H1 (cell line): ENCODE data around the gene SCG2. TPM values are rescaled to one million over a fixed set of nuclear protein-coding genes. Genes with fewer than 3 reads are reported as not detected.
A peak's percentile ranks its signal among the peaks of the same experiment; 100 is the strongest.

Source experiments
- CTCF ChIA-PET: fragments of 300-600 bp; sonication (Branson Sonifier 250); formaldehyde crosslinking; loops from one replicate; lab custom pipeline; 2021; ENCODE audit not compliant: partially characterized antibody; lab: Charles Lee
- POLR2A ChIA-PET: fragments of 300-600 bp; sonication (Branson Sonifier 250); formaldehyde crosslinking; loops from one replicate; lab custom pipeline; 2021; ENCODE audit warnings: inconsistent platforms; ENCODE audit not compliant: partially characterized antibody; lab: Charles Lee
- DNase-seq, 2 experiments: peaks; one replicate each; pipeline versions ENCODE4 v3.0.0 to v3.0.0-alpha.2; 2010 to 2022; ENCODE audit warnings: low spot score in 2 of 2, low read depth in 1 of 2, mixed read lengths in 1 of 2
- FAIRE-seq: peaks from 2 replicates; lab custom pipeline; 2011; peaks lifted over from hg19 to GRCh38; lab: Jason Lieb, UNC
- H2AFZ ChIP-seq: 2 replicates; pipeline ENCODE4 v1.8.1; 2012; ENCODE audit warnings: low read length, inconsistent platforms
- H2AK5ac ChIP-seq: 2 replicates; pipeline ENCODE4 v1.6.1; 2013; ENCODE audit warnings: low read depth, low read length
- H2BK120ac ChIP-seq: replicated peaks from 2 replicates; pipeline ENCODE3; 2013; ENCODE audit warnings: low read depth, low read length, inconsistent platforms
- H2BK12ac ChIP-seq: 2 replicates; pipeline ENCODE4 v1.6.1; 2013; ENCODE audit warnings: low read depth, low read length
- H2BK15ac ChIP-seq: 2 replicates; pipeline ENCODE4 v1.6.1; 2013; ENCODE audit warnings: low read length
- H2BK20ac ChIP-seq: 2 replicates; pipeline ENCODE4 v1.6.1; 2013; ENCODE audit warnings: low read length
- H2BK5ac ChIP-seq: 2 replicates; pipeline ENCODE4 v1.6.1; 2013; ENCODE audit warnings: low read depth, low read length
- H3K14ac ChIP-seq: 2 replicates; pipeline ENCODE4 v1.6.1; 2013; ENCODE audit warnings: inconsistent platforms; ENCODE audit not compliant: insufficient read length
- H3K18ac ChIP-seq: 2 replicates; pipeline ENCODE4 v1.6.1; 2013; ENCODE audit warnings: low read length; ENCODE audit errors: extremely low read depth
- H3K23ac ChIP-seq: 2 replicates; pipeline ENCODE4 v1.6.1; 2013; ENCODE audit warnings: inconsistent platforms; ENCODE audit not compliant: insufficient read length
- H3K23me2 ChIP-seq: 2 replicates; pipeline ENCODE4 v1.6.1; 2013; ENCODE audit warnings: low read depth, low read length
- H3K27ac ChIP-seq: 2 replicates; pipeline ENCODE4 v1.6.1; 2011; ENCODE audit warnings: low read depth, low read length, inconsistent platforms
- H3K27me3 ChIP-seq, 4 experiments: replicated peaks in 1 of 4; 1 replicate in 1 of 4; 2 replicates in 3 of 4; pipeline versions ENCODE4 v1.6.1 to v1.8.1; 2011 to 2013; ENCODE audit warnings: low read length in 3 of 4, mild to moderate bottlenecking in 3 of 4, inconsistent platforms in 2 of 4, mixed read lengths in 2 of 4, moderate library complexity in 1 of 4; ENCODE audit not compliant: control insufficient read depth in 3 of 4, insufficient read depth in 3 of 4; ENCODE audit errors: extremely low read depth in 1 of 4
- H3K36me3 ChIP-seq, 4 experiments: 2 replicates each; pipeline versions ENCODE4 v1.6.1 to v1.8.1; 2011 to 2013; ENCODE audit warnings: mild to moderate bottlenecking in 4 of 4, low read length in 3 of 4, moderate library complexity in 2 of 4, control low read depth in 1 of 4, inconsistent platforms in 1 of 4; ENCODE audit not compliant: insufficient read depth in 4 of 4, control insufficient read depth in 2 of 4
- H3K4ac ChIP-seq: replicated peaks from 2 replicates; pipeline ENCODE3; 2013; ENCODE audit warnings: low read length, low read depth, mixed read lengths, inconsistent platforms; ENCODE audit not compliant: insufficient read length
- H3K4me1 ChIP-seq, 4 experiments: replicated peaks in 1 of 4; 1 replicate in 1 of 4; 2 replicates in 3 of 4; pipeline versions ENCODE4 v1.6.1 to v1.8.1; 2011 to 2013; ENCODE audit warnings: low read length in 3 of 4, inconsistent platforms in 2 of 4, mixed read lengths in 1 of 4; ENCODE audit not compliant: insufficient read depth in 4 of 4, control insufficient read depth in 3 of 4
- H3K4me2 ChIP-seq, 2 experiments: 2 replicates each; pipeline versions ENCODE4 v1.6.1 to v1.8.1; 2011 to 2013; ENCODE audit warnings: low read depth in 2 of 2, low read length in 2 of 2, control low read depth in 1 of 2, inconsistent platforms in 1 of 2, mild to moderate bottlenecking in 1 of 2; ENCODE audit not compliant: insufficient read depth in 1 of 2
- H3K4me3 ChIP-seq, 4 experiments: fragments of 200-600, 300-600 bp in 1 of 4; sonication (generic), shearing (Covaris generic), sonication (Bioruptor Twin) in 1 of 4; 2 replicates each; pipeline versions ENCODE4 v1.5.1 to v1.8.1; 2011 to 2016; ENCODE audit warnings: low read length in 4 of 4, low read depth in 3 of 4, control low read depth in 2 of 4, inconsistent platforms in 2 of 4, mild to moderate bottlenecking in 2 of 4, mixed read lengths in 1 of 4, moderate library complexity in 1 of 4; ENCODE audit not compliant: insufficient read depth in 2 of 4; ENCODE audit errors: extremely low read depth in 1 of 4
- H3K56ac ChIP-seq: replicated peaks from 2 replicates; pipeline ENCODE3; 2013; ENCODE audit warnings: low read depth, mild to moderate bottlenecking, mixed read lengths, low read length, inconsistent platforms; ENCODE audit not compliant: insufficient read length
- H3K79me1 ChIP-seq: 2 replicates; pipeline ENCODE4 v1.6.1; 2013; ENCODE audit warnings: low read depth, low read length, control low read depth
- H3K79me2 ChIP-seq, 2 experiments: 2 replicates each; pipeline versions ENCODE4 v1.6.1 to v1.8.1; 2012 to 2013; ENCODE audit warnings: low read length in 2 of 2, mild to moderate bottlenecking in 2 of 2, inconsistent platforms in 1 of 2; ENCODE audit not compliant: insufficient read depth in 2 of 2, control insufficient read depth in 1 of 2
- H3K9ac ChIP-seq, 4 experiments: replicated peaks in 1 of 4; 1 replicate in 1 of 4; 2 replicates in 3 of 4; pipeline versions ENCODE4 v1.6.1 to v1.8.1; 2011 to 2013; ENCODE audit warnings: low read depth in 3 of 4, low read length in 3 of 4, control low read depth in 2 of 4, mild to moderate bottlenecking in 2 of 4, moderate library complexity in 2 of 4, inconsistent platforms in 1 of 4; ENCODE audit errors: extremely low read depth in 1 of 4
- H3K9me3 ChIP-seq, 2 experiments: 2 replicates each; pipeline versions ENCODE4 v1.6.1 to v1.8.1; 2012 to 2013; ENCODE audit warnings: mild to moderate bottlenecking in 2 of 2, moderate library complexity in 2 of 2, control low read depth in 1 of 2, inconsistent platforms in 1 of 2, low read depth in 1 of 2, low read length in 1 of 2, mixed read lengths in 1 of 2; ENCODE audit not compliant: insufficient read depth in 2 of 2
- H4K20me1 ChIP-seq, 2 experiments: replicated peaks in 1 of 2; 2 replicates each; pipeline versions ENCODE3 to v1.8.1; 2011 to 2013; ENCODE audit warnings: inconsistent platforms in 2 of 2, low read length in 2 of 2, mild to moderate bottlenecking in 1 of 2; ENCODE audit not compliant: insufficient read depth in 2 of 2, control insufficient read depth in 1 of 2
- H4K5ac ChIP-seq: 2 replicates; pipeline ENCODE4 v1.6.1; 2013; ENCODE audit warnings: low read length, low read depth, mixed read lengths, inconsistent platforms; ENCODE audit not compliant: insufficient read length
- H4K8ac ChIP-seq: 2 replicates; pipeline ENCODE4 v1.8.0; 2013; ENCODE audit warnings: mild to moderate bottlenecking, moderate library complexity, low read length, inconsistent platforms; ENCODE audit not compliant: insufficient read depth; ENCODE audit errors: extremely low read depth
- H4K91ac ChIP-seq: replicated peaks from 2 replicates; pipeline ENCODE3; 2013; ENCODE audit warnings: low read length, mixed read lengths, inconsistent platforms; ENCODE audit not compliant: insufficient read length
- CEBPB ChIP-seq: IDR thresholded peaks from 2 replicates; pipeline ENCODE4 v1.6.1; 2012; ENCODE audit warnings: low read depth, low read length
- POLR2AphosphoS5 ChIP-seq: IDR thresholded peaks from 2 replicates; pipeline ENCODE4 v1.6.1; 2011; ENCODE audit warnings: low read depth, low read length
- RNF2 ChIP-seq: fragments of 200-900, 300-1000 bp; sonication (generic); IDR thresholded peaks from 2 replicates; pipeline ENCODE4 v1.7.1; 2016; ENCODE audit warnings: borderline replicate concordance, low read depth, mild to moderate bottlenecking, antibody characterized with exemption, low read length; ENCODE audit not compliant: poor library complexity, severe bottlenecking; ENCODE audit errors: missing control alignments
- WGBS, 2 experiments: shearing (Covaris generic) in 1 of 2; methylation state at CpG; one replicate each; pipeline versions ENCODE4 v1.1.6 to v1.1.7; 2013 to 2015; ENCODE audit warnings: low lambda C conversion rate in 2 of 2, mixed read lengths in 2 of 2, inconsistent platforms in 1 of 2, low coverage in 1 of 2, missing lambda C conversion rate in 1 of 2; ENCODE audit not compliant: insufficient replicate concordance in 2 of 2, insufficient coverage in 1 of 2, insufficient read length in 1 of 2; ENCODE audit errors: extremely low coverage in 1 of 2, missing lambda C conversion rate in 1 of 2; 5-methylcytosine and 5-hydroxymethylcytosine counted together
- polyA plus RNA-seq, 7 experiments: library from polyadenylated mRNA; depleted of rRNA in 3 of 7; stranded (reverse) in 5 of 7; unstranded in 2 of 7; fragments of >200 nt in 5 of 7; fragments of 200-250 nt in 2 of 7; gene quantifications; 1 replicate in 5 of 7; 2 replicates in 1 of 7; 4 replicates in 1 of 7; pipeline versions ENCODE4 v1.2.1 to v1.2.3, GENCODE V29; 2011 to 2013; ENCODE audit warnings: missing spikeins in 2 of 7, mixed read lengths in 2 of 7
- total RNA-seq: library from RNA; stranded (reverse); fragmentation: NEBNext Ultra II Directional; extraction: Animal tissue kit (Norgen Biotek cat#: 25700); gene quantifications from 2 replicates; pipeline ENCODE4 v1.2.1, GENCODE V29; 2021

Gene SCG2
- total and polyA plus RNA-seq, 2 of the 8 experiments (the other 6 are each of a cell fraction or from before 2014, with no cell fraction given): 0.54 to 1.0 TPM

DNA sequence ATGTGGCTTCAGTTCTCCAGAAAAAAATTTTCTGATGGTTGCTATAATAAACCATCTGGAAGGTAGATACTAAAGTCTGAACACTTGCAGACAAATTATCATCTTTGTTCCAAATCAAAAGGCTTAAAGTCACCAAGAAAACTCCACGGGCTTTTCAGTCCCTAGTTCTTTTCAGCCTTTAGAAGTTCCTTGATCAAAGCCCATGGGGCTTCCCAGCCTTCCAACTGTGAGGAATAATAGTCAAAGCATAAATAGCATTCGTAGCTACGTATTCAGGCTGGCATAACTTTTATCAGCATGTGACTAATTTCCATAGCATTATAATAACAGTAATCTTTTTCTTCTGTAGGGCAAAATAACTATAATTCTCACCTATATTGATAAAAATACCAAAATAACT is 13.9 kb downstream of the SCG2 start:
- H2BK15ac ChIP-seq: no peak overlapping the region
- no peak overlapping the region for H3K56ac ChIP-seq
- TF ChIP-seq RNF2 (no peak), CEBPB (no peak), POLR2AphosphoS5 (no peak)
- no peak overlapping the region for H2BK5ac ChIP-seq
- no peak overlapping the region for H2BK12ac ChIP-seq
- no peak overlapping the region for H4K91ac ChIP-seq
- no peaks in the 10 kb centered on the region for H3K36me3 ChIP-seq
- H3K4me3 ChIP-seq: peak overlapping the region in 1 of 4 experiments; percentile 1; a peak in 1 of 8 replicates
- 17% methylated on average over 3 of the region's 3 CpGs; no CpG with 5 or more reads in 1 of the 2 experiments for WGBS, 2 experiments
- H3K79me1 ChIP-seq: no peaks in the 10 kb centered on the region
- H2AFZ ChIP-seq: no peak overlapping the region
- no peak overlapping the region for H2BK120ac ChIP-seq
- no peaks in the 10 kb centered on the region for H3K79me2 ChIP-seq
- ChIA-PET POLR2A (no interaction called here), CTCF (interaction anchor here (0.6 to 1.1 kb wide), 2 partner anchors 17 to 319 kb away, joined by 3 to 4 read pairs; no protein-coding TSS in a partner anchor)
- no peak overlapping the region for H3K27ac ChIP-seq
- H3K14ac ChIP-seq: no peak overlapping the region
- no peak overlapping the region for H3K4ac ChIP-seq
- H3K18ac ChIP-seq: no peak overlapping the region
- no peak for FAIRE-seq
- H3K23ac ChIP-seq: no peak overlapping the region
- no peak overlapping the region for H4K8ac ChIP-seq
- no peak overlapping the region for H4K5ac ChIP-seq
- H3K4me2 ChIP-seq: no peak overlapping the region
- H3K9me3 ChIP-seq: no peaks in the 10 kb centered on the region
- no peaks in the 10 kb centered on the region for H3K23me2 ChIP-seq
- H3K9ac ChIP-seq: no peak overlapping the region
- H4K20me1 ChIP-seq: no peaks in the 10 kb centered on the region
- no peaks in the 10 kb centered on the region for H3K27me3 ChIP-seq
- no peak for DNase-seq
- peaks cover 0 to 4% (median 3%) of the 10 kb centered on the region in 4 experiments; a peak in 2 of 7 replicates for H3K4me1 ChIP-seq
- no peak overlapping the region for H2BK20ac ChIP-seq
- H2AK5ac ChIP-seq: no peak overlapping the region
